OCI-LY7 (cell line): Measurements from ENCODE around the gene GNPDA2. TPM values are rescaled to one million over a fixed set of nuclear protein-coding genes. Genes with fewer than 3 reads are reported as not detected.

Experiments used
- BruUV-seq: library from RNA; stranded (reverse); fragments of 400-500 nt; replicated peaks from 2 replicates; lab custom pipeline; 2021; lab: Mats Ljungman, UMichigan
- CTCF ChIA-PET: fragments of 300-600 bp; sonication (Branson Sonifier 250); formaldehyde crosslinking; loops from one replicate; lab custom pipeline; 2022; ENCODE audit warnings: antibody characterized with exemption; ENCODE audit not compliant: unreplicated experiment; lab: Charles Lee
- POLR2A ChIA-PET: fragments of 300-600 bp; sonication (Branson Sonifier 250); formaldehyde crosslinking; loops from one replicate; lab custom pipeline; 2022; ENCODE audit warnings: antibody characterized with exemption; lab: Charles Lee
- DNase-seq: peaks from one replicate; pipeline ENCODE4 v3.0.0-alpha.2; 2015; ENCODE audit warnings: low spot score
- H2AFZ ChIP-seq: fragments of 200-600 bp; sonication (generic), shearing (Covaris generic); 2 replicates; pipeline ENCODE4 v1.6.1; 2014; ENCODE audit warnings: mild to moderate bottlenecking, antibody characterized with exemption, low read length, moderate library complexity
- H3K27ac ChIP-seq: fragments of 200-600 bp; sonication (generic); 2 replicates; pipeline ENCODE4 v1.5.1; 2014; ENCODE audit warnings: mixed run types, low read depth, mild to moderate bottlenecking, moderate library complexity, low read length, inconsistent platforms; ENCODE audit not compliant: poor library complexity, severe bottlenecking
- H3K36me3 ChIP-seq: fragments of 200-600 bp; sonication (generic); 2 replicates; pipeline ENCODE4 v1.6.1; 2014; ENCODE audit warnings: mild to moderate bottlenecking, antibody characterized with exemption, low read length, moderate library complexity, mixed read lengths; ENCODE audit not compliant: insufficient read depth
- H3K4me1 ChIP-seq: fragments of 200-600 bp; sonication (generic); 2 replicates; pipeline ENCODE4 v1.5.1; 2014; ENCODE audit warnings: mild to moderate bottlenecking, low read length; ENCODE audit not compliant: insufficient read depth, poor library complexity, severe bottlenecking
- H3K4me2 ChIP-seq: fragments of 200-600 bp; sonication (generic); 2 replicates; pipeline ENCODE4 v1.6.1; 2014; ENCODE audit warnings: mild to moderate bottlenecking, low read length
- H3K4me3 ChIP-seq: fragments of 200-600 bp; sonication (generic); 2 replicates; pipeline ENCODE4 v1.5.1; 2014; ENCODE audit warnings: mild to moderate bottlenecking, low read depth, low read length; ENCODE audit not compliant: poor library complexity, severe bottlenecking
- H3K79me2 ChIP-seq: fragments of 200-600 bp; sonication (generic); 2 replicates; pipeline ENCODE4 v1.6.1; 2016; ENCODE audit warnings: low read depth, mild to moderate bottlenecking, low read length, moderate library complexity, mixed read lengths; ENCODE audit not compliant: insufficient read depth
- H3K9me2 ChIP-seq: fragments of 200-600 bp; sonication (generic); 2 replicates; pipeline ENCODE4 v1.6.1; 2016; ENCODE audit warnings: mild to moderate bottlenecking, low read length, mixed read lengths; ENCODE audit not compliant: insufficient read depth
- H3K9me3 ChIP-seq: fragments of 200-600 bp; sonication (generic); 2 replicates; pipeline ENCODE4 v1.6.1; 2014; ENCODE audit warnings: mild to moderate bottlenecking, mixed run types, low read length, mixed read lengths
- H4K20me1 ChIP-seq: fragments of 200-600 bp; sonication (generic); 2 replicates; pipeline ENCODE4 v1.6.1; 2014; ENCODE audit warnings: mild to moderate bottlenecking, antibody characterized with exemption, low read length, moderate library complexity, mixed read lengths; ENCODE audit not compliant: insufficient read depth
- CTCF ChIP-seq: fragments of 200-600 bp; sonication (generic); conservative IDR thresholded peaks from 2 replicates; pipeline ENCODE4 v1.5.1; 2014; ENCODE audit warnings: mild to moderate bottlenecking, antibody characterized with exemption, low read length, moderate library complexity, mixed read lengths
- EZH2phosphoT487 ChIP-seq: fragments of 200-600 bp; sonication (generic); IDR thresholded peaks from 2 replicates; pipeline ENCODE4 v1.6.1; 2018; ENCODE audit warnings: low read depth, borderline replicate concordance, mild to moderate bottlenecking, mixed run types, antibody characterized with exemption, low read length, moderate library complexity, mixed read lengths
- intact Hi-C: fragments of 100-400 bp; cut with micrococcal nuclease; formaldehyde crosslinking; loops from one replicate; pipeline ENCODE4 v1.10.0; 2022; ENCODE audit not compliant: unreplicated experiment
- total RNA-seq, 2 experiments: library from RNA; depleted of rRNA in 1 of 2; stranded (reverse); fragments of >200 nt in 1 of 2; shearing (Covaris generic) in 1 of 2; gene quantifications; 2 replicates each; pipeline ENCODE4 v1.2.3, GENCODE V29; 2014 to 2022

The GNPDA2 gene
- total RNA-seq, 2 experiments from 2014 or later: 10.1 to 12.1 TPM

- Histone ChIP-seq H3K27ac (no peak overlapping the region), H2AFZ (no peak overlapping the region), H3K4me1 (peaks cover 13% of the 10 kb centered on the region), H3K9me2 (no peaks in the 10 kb centered on the region), H3K9me3 (no peaks in the 10 kb centered on the region), H3K79me2 (peaks cover 86% of the 10 kb centered on the region), H4K20me1 (peaks cover 6% of the 10 kb centered on the region), H3K4me3 (no peak overlapping the region), H3K4me2 (no peak overlapping the region), H3K36me3 (peaks cover 12% of the 10 kb centered on the region; the same call in 1 of the 2 replicates)
- ChIA-PET POLR2A (no interaction called here), CTCF (no interaction called here)
- no TSS peak for BruUV-seq
- intact Hi-C loops: no loop called here
- TF ChIP-seq CTCF: no peak
- no peak for TF ChIP-seq EZH2phosphoT487
- DNase-seq: no peak
These were observed 4.4 kb downstream of the GNPDA2 start for GRCh38 chr4:44722001-44722400.

GRCh38 chr4:44720371-44720770 lies 6.0 kb downstream of the GNPDA2 start:
- Histone ChIP-seq H3K9me3 (no peaks in the 10 kb centered on the region), H4K20me1 (peaks cover 6% of the 10 kb centered on the region), H3K4me3 (no peak overlapping the region), H2AFZ (no peak overlapping the region), H3K9me2 (no peaks in the 10 kb centered on the region), H3K27ac (no peak overlapping the region), H3K4me2 (no peak overlapping the region), H3K36me3 (peaks cover 24% of the 10 kb centered on the region; the same call in 1 of the 2 replicates), H3K4me1 (peaks cover 8% of the 10 kb centered on the region), H3K79me2 (peaks cover 87% of the 10 kb centered on the region)
- ChIA-PET POLR2A (no interaction called here), CTCF (no interaction called here)
- DNase-seq: no peak
- intact Hi-C loops: no loop called here
- TF ChIP-seq CTCF (no peak), EZH2phosphoT487 (no peak)
- BruUV-seq: no TSS peak

- peaks cover 51% of the 10 kb centered on the region; the same call in 1 of the 2 replicates for H3K79me2 ChIP-seq
- no peaks in the 10 kb centered on the region for H3K4me1 ChIP-seq
- DNase-seq: no peak
- H3K9me2 ChIP-seq: no peaks in the 10 kb centered on the region
- H4K20me1 ChIP-seq: no peaks in the 10 kb centered on the region
- H3K4me3 ChIP-seq: no peak overlapping the region
- TF ChIP-seq CTCF: no peak
- H3K9me3 ChIP-seq: no peaks in the 10 kb centered on the region
- intact Hi-C loops: no loop called here
- peaks cover 41% of the 10 kb centered on the region; the same call in 1 of the 2 replicates for H3K36me3 ChIP-seq
- CTCF ChIA-PET: no interaction called here
- H3K27ac ChIP-seq: no peak overlapping the region
- BruUV-seq: no TSS peak
- H3K4me2 ChIP-seq: no peak overlapping the region
- POLR2A ChIA-PET: interaction anchor here (0.7 to 2.1 kb wide), 4 partner anchors 10 to 130 kb away, joined by 3 to 8 read pairs (median 4); partner anchors contain the start of genes GNPDA2 and GUF1
- no peak overlapping the region for H2AFZ ChIP-seq
These were observed 9.8 kb downstream of the GNPDA2 start for GRCh38 chr4:44716597-44716996.
